Astrocyte (in vitro differentiated cells and primary cell): ENCODE results near the gene NDFIP2.

Experiments used
- CTCF ChIP-seq: IDR thresholded peaks from 2 replicates; pipeline ENCODE4 v1.5.1; 2011; ENCODE audit warnings: low read depth, mild to moderate bottlenecking, inconsistent platforms, low read length, moderate library complexity; ENCODE audit not compliant: insufficient read depth
- EZH2 ChIP-seq: IDR thresholded peaks from 2 replicates; pipeline ENCODE4 v1.6.1; 2012; ENCODE audit warnings: mild to moderate bottlenecking, low read length, inconsistent platforms; ENCODE audit not compliant: insufficient read depth

GRCh38 chr13:79557666-79558065 lies 76.7 kb downstream of the NDFIP2 start:
- TF ChIP-seq CTCF = no peak
- no peak for TF ChIP-seq EZH2
